HUES6 (cell line): Measurements from ENCODE around the gene PIGZ.

ENCODE experiments used
- H3K27ac ChIP-seq: 2 replicates; pipeline ENCODE4 v1.7.0; 2013; ENCODE audit warnings: low read depth, mild to moderate bottlenecking, low read length, inconsistent platforms
- H3K27me3 ChIP-seq: 2 replicates; pipeline ENCODE4 v1.6.1; 2013; ENCODE audit warnings: low read length; ENCODE audit not compliant: control insufficient read depth, insufficient read depth
- H3K36me3 ChIP-seq: 2 replicates; pipeline ENCODE4 v1.6.1; 2013; ENCODE audit warnings: low read length; ENCODE audit not compliant: control insufficient read depth, insufficient read depth
- H3K4me1 ChIP-seq: 2 replicates; pipeline ENCODE4 v1.6.1; 2013; ENCODE audit warnings: low read length; ENCODE audit not compliant: control insufficient read depth, insufficient read depth
- H3K4me3 ChIP-seq: 2 replicates; pipeline ENCODE4 v1.5.1; 2013; ENCODE audit warnings: low read depth, low read length
- H3K9ac ChIP-seq: one replicate; pipeline ENCODE4 v1.6.1; 2013; ENCODE audit warnings: mild to moderate bottlenecking, low read length
- H3K9me3 ChIP-seq: 2 replicates; pipeline ENCODE4 v1.6.1; 2013; ENCODE audit warnings: low read depth, low read length; ENCODE audit not compliant: control insufficient read depth, insufficient read depth

Gene PIGZ

GRCh38 chr3:196989721-196990262 lies 21.2 kb upstream of the PIGZ start:
- H3K4me3 ChIP-seq, result no peak overlapping the region
- no peaks in the 10 kb centered on the region for H3K36me3 ChIP-seq
- no peak overlapping the region for H3K27ac ChIP-seq
- H3K9ac ChIP-seq, result no peak overlapping the region
- no peaks in the 10 kb centered on the region for H3K9me3 ChIP-seq
- H3K4me1 ChIP-seq, result peaks cover 8% of the 10 kb centered on the region; the same call in 1 of the 2 replicates
- no peaks in the 10 kb centered on the region for H3K27me3 ChIP-seq

DNA sequence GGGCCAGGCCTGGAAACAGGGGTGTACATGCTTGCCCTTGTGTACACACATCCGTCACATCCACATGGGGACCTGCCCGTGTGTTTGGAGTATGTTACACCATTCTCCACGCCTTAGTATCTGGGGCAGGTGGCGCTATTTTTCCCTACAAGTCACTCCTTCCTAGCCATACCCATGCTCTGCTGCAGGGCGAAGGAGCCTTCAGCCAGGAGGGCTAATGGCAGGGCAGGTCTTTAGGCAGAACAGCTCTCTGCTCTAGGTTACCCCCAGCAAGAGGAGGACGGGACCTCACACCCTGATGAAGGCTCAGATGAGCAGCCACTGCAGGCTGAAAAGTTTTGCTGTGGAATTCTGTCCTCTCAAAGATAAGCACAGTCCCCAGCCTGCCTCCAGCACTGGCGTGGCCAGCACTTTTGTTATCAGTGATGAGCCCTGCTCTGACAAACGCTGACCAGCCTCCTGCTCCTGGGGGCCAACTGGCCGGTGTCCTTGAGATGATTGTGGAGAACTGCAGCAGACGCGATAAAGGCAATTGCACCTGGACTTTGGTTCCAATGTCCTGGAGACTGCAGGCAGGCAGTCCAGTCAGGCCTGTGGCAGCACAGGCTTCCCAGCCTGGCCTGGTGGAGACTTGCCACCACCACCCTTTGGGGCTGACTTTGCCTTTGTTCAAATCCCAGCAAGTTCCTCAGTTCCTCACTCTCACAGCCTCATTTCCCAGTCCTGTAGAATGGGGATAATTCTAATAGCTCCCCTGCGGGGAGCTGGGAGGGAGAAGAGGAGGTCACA lies 19.8 kb upstream of the PIGZ start:
- no peaks in the 10 kb centered on the region; the same call in 1 of the 2 replicates for H3K4me1 ChIP-seq
- no peak overlapping the region for H3K4me3 ChIP-seq
- no peak overlapping the region for H3K9ac ChIP-seq
- H3K27me3 ChIP-seq, result no peaks in the 10 kb centered on the region
- H3K9me3 ChIP-seq, result no peaks in the 10 kb centered on the region; the same call in 1 of the 2 replicates
- H3K27ac ChIP-seq, result no peak overlapping the region
- H3K36me3 ChIP-seq, result no peaks in the 10 kb centered on the region

GRCh38 chr3:196987022-196987421 lies 18.4 kb upstream of the PIGZ start:
- Histone ChIP-seq H3K9me3 (peaks cover 3% of the 10 kb centered on the region; the same call in 1 of the 2 replicates), H3K9ac (no peak overlapping the region), H3K4me1 (no peaks in the 10 kb centered on the region; the same call in 1 of the 2 replicates), H3K36me3 (no peaks in the 10 kb centered on the region), H3K27ac (no peak overlapping the region), H3K27me3 (no peaks in the 10 kb centered on the region), H3K4me3 (no peak overlapping the region)

- H3K36me3 ChIP-seq, result no peaks in the 10 kb centered on the region
Observed at GRCh38 chr3:196985954-196986885, 17.6 kb upstream of the PIGZ start.

GRCh38 chr3:196985298-196985697 lies 16.7 kb upstream of the PIGZ start:
- Histone ChIP-seq H3K36me3 (no peaks in the 10 kb centered on the region), H3K9ac (no peak overlapping the region), H3K27me3 (no peaks in the 10 kb centered on the region), H3K9me3 (peaks cover 7% of the 10 kb centered on the region), H3K4me3 (no peak overlapping the region), H3K27ac (no peak overlapping the region), H3K4me1 (no peaks in the 10 kb centered on the region; the same call in 1 of the 2 replicates)

More at GRCh38 chr3:196985954-196986885, 17.6 kb upstream of the PIGZ start:
- no peak overlapping the region for H3K27ac ChIP-seq
- H3K27me3 ChIP-seq, result no peaks in the 10 kb centered on the region
- no peaks in the 10 kb centered on the region; the same call in 1 of the 2 replicates for H3K4me1 ChIP-seq
- H3K9ac ChIP-seq, result no peak overlapping the region
- H3K4me3 ChIP-seq, result no peak overlapping the region
- peaks cover 7% of the 10 kb centered on the region for H3K9me3 ChIP-seq

DNA sequence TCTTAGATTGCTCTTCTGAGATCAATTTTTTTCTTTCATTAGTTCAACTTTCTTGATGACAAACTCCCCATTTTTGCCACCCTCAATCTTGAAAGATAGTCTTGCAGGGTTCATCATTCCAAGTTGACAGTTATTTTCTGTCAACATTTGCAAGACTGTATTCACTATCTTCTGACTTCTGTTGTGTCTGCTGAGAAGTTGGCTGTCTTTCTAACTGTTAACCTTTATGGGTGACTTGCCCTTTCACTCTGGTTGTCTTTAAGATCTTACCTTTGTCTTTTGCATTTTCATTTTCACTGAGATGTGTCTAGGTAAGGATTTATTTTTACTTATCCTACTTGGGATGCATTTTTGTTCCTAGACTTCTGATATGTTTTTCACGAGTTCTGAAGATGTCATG lies 14.6 kb upstream of the PIGZ start:
- Histone ChIP-seq H3K27ac (no peak overlapping the region), H3K9ac (no peak overlapping the region), H3K4me3 (no peak overlapping the region), H3K9me3 (peaks cover 7% of the 10 kb centered on the region), H3K27me3 (no peaks in the 10 kb centered on the region), H3K4me1 (0 out of 2 replicates have a peak, but pooled peaks cover 2% of the 10 kb centered on the region), H3K36me3 (no peaks in the 10 kb centered on the region)

GRCh38 chr3:196981657-196982056 lies 13.0 kb upstream of the PIGZ start:
- H3K4me3 ChIP-seq, result no peak overlapping the region
- no peaks in the 10 kb centered on the region for H3K27me3 ChIP-seq
- H3K36me3 ChIP-seq, result no peaks in the 10 kb centered on the region
- no peak overlapping the region for H3K9ac ChIP-seq
- H3K4me1 ChIP-seq, result 0 out of 2 replicates have a peak, but pooled peaks cover 2% of the 10 kb centered on the region
- H3K27ac ChIP-seq, result no peak overlapping the region
- H3K9me3 ChIP-seq, result peaks cover 7% of the 10 kb centered on the region

GRCh38 chr3:196979545-196979944 lies 10.9 kb upstream of the PIGZ start:
- no peak overlapping the region for H3K27ac ChIP-seq
- 0 out of 2 replicates have a peak, but pooled peaks cover 2% of the 10 kb centered on the region for H3K4me1 ChIP-seq
- no peaks in the 10 kb centered on the region for H3K27me3 ChIP-seq
- no peaks in the 10 kb centered on the region for H3K36me3 ChIP-seq
- no peak overlapping the region for H3K4me3 ChIP-seq
- H3K9ac ChIP-seq, result no peak overlapping the region
- H3K9me3 ChIP-seq, result peaks cover 7% of the 10 kb centered on the region

DNA sequence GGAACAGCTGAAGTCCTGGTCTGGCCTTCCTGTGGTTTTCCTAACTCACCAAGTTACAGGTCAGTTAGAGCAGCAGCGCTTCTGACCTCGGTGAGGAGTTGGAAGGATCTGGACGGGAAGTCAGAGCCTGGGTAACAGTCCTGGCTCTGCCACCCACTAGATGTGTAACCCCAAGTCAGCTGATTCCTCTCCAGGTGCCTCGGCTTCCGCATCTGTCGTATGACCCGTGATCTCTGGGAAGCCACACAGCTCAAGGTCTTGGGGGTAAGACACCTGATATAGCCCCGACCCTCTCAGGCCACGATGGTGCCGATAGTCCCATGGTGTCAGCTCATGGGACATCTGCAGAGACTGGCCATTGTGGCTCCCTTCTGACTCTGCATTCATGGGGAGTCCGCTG lies 8.3 kb upstream of the PIGZ start:
- H3K27ac ChIP-seq, result no peak overlapping the region
- H3K4me3 ChIP-seq, result no peak overlapping the region
- H3K9ac ChIP-seq, result no peak overlapping the region
- 0 out of 2 replicates have a peak, but pooled peaks cover 2% of the 10 kb centered on the region for H3K4me1 ChIP-seq
- H3K36me3 ChIP-seq, result no peaks in the 10 kb centered on the region
- H3K9me3 ChIP-seq, result peaks cover 12% of the 10 kb centered on the region
- no peaks in the 10 kb centered on the region for H3K27me3 ChIP-seq

- Histone ChIP-seq H3K9me3 (peaks cover 13% of the 10 kb centered on the region), H3K9ac (no peak overlapping the region), H3K27me3 (peaks cover 13% of the 10 kb centered on the region), H3K4me3 (no peak overlapping the region), H3K4me1 (0 out of 2 replicates have a peak, but pooled peaks cover 2% of the 10 kb centered on the region), H3K27ac (no peak overlapping the region), H3K36me3 (no peaks in the 10 kb centered on the region)
Observed at GRCh38 chr3:196975349-196975748, 6.7 kb upstream of the PIGZ start.
